Activated CD8-positive, alpha-beta memory T cell treated with anti-CD3 and anti-CD28 coated beads, Interleukin-2, amount 50 U/mL, for 4 hours (primary cell): ENCODE results near the gene OR2H1.
"Not testable (repeated sequence)": the region's sequence is repeated elsewhere in the genome, so short reads cannot be mapped to it uniquely, and the experiment has no call there.

Experiments
- DNase-seq: peaks from one replicate; pipeline ENCODE4 v3.0.0-alpha.2; 2020

OR2H1 gene

GRCh38 chr6:29456971-29457370, at the start of gene OR2H1, which contains the start of gene OR11A1:
Gene OR2H1, plus strand, starts transcription at chr6:29457155. Its CDS starts 4,615 bp downstream, at chr6:29461770.
Gene OR11A1, minus strand, starts transcription at chr6:29457071. Its CDS starts 29,430 bp downstream, at chr6:29427641.
- no peak for DNase-seq

DNA sequence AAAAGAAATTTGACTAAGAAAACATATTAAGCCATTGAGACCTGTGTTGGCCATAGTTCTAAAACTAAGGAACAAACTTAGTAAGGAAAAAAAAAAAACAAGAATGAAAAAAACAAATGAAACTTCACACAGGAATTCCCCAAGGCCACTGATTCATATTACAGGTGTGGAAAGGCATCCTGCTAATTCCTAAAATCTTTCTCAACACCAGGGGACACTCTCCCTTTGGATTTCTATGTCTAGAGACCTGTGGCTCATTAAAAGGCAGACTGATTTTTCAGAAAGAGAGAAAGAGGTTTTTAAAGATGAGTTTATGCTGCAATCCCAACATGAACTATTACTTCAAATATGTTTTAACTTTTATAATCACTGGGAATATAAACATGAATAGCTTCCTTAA, 42.4 kb upstream of the OR2H1 start, which contains the start of gene OR12D1:
OR12D1 (plus strand) TSS at position 341 of the 400 bp plus-strand sequence.
- no peak for DNase-seq

GRCh38 chr6:29419516-29419915, 37.4 kb upstream of the OR2H1 start:
- no peak for DNase-seq

- no peak for DNase-seq
These were observed 32.8 kb upstream of the OR2H1 start for GRCh38 chr6:29424168-29424567.

DNA sequence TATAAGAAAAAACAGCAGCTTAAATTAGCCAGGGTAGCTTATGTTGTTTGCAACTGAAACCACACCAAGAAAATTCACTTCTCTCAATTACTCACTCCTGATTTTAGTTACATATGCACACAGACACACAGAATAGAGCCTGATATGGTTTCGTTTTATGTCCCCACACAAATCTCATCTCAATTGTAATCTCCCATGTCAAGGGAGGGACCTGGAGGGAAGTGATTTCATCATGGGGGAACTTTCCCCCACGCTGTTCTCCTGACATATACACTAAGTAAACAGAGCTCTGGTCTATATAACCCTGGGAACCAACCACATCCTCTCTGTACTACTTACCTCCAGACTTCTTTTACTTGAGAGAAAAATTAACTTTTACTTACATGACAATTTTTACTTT, 32.4 kb upstream of the OR2H1 start:
- DNase-seq = no peak

DNA sequence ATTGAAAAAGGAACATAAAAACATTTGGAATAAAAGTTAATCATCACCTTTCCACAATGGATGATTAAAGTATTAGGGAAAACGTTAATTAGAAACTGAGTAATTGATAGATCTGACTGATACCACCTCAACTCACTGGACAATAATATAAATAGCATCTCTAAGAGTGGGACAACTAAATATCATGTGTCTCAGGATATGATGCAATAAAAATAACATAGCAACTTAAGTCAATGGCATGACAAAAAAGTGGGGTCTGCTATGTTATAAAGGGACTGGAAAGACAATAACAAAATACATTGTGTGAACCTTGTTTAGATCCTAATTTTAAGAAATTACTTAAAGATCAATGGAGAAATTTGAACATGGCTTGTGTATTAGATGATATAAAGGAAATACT, 31.9 kb upstream of the OR2H1 start:
- DNase-seq = no peak

DNA sequence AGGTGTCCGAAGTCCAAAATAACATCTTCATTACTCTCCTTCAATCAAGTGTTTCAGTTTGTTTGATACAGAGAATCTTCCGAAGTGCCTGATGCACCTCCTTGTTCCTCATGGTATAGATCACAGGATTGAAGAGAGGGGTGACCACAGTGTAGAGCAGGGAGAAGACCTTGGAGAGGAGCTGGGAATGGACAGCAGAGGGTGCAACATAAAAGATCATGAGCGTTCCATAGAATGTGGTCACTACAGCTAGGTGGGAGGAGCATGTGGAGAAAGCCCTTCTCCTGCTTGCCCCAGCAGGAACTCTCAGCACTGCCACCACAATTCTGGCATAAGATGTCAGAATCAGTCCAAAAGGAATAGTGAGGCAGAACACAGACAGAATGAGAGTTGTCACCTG, 30.3 kb upstream of the OR2H1 start:
- DNase-seq = no peak

GRCh38 chr6:29436730-29437129, 20.2 kb upstream of the OR2H1 start:
- DNase-seq = not testable (repeated sequence)

DNA sequence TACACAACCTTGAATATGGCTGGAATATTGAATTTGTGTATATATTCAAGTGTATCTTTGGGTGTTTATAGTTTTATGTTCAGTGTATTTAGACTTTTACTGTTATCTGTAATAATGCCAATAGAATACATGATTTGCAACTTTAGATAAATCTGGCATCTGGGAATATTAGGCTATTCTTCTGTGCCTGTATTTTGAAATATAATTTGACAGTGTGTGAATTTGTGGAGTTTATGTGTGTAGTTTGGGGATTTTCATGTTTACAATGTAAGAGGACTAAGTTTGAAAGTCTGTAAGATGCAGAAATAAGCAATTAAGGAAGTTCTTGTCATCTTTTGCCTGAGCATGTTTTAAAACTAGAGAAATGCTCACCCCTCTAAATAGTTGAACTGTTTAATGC, 17.9 kb upstream of the OR2H1 start, which contains the start of gene OR10C1:
OR10C1 (plus strand) TSS at position 301 of the 400 bp plus-strand sequence. CDS start 710 bp downstream, outside the sequence.
- no peak for DNase-seq

- no peak for DNase-seq
These were observed 14.2 kb upstream of the OR2H1 start for GRCh38 chr6:29442719-29443118.

DNA sequence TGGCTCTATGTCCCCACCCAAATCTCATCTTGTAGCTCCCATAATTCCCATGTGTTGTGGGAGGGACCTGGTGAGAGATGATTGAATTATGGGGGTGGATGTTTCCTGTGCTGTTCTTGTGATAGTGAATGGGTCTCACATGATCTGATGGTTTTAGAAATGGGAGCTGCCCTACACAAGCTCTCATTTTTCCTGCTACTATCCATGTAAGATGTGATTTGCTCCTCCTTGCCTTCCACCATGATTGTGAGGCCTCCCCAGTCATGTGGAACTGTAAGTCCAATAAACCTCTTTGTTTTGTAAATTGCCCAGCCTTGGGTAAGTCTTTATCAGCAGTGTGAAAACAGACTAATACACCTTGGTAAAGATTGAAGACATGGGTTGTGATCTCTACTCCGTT, 12.9 kb upstream of the OR2H1 start:
- DNase-seq = not testable (repeated sequence)

- DNase-seq = no peak
These were observed 9.3 kb upstream of the OR2H1 start for GRCh38 chr6:29447670-29448069.

DNA sequence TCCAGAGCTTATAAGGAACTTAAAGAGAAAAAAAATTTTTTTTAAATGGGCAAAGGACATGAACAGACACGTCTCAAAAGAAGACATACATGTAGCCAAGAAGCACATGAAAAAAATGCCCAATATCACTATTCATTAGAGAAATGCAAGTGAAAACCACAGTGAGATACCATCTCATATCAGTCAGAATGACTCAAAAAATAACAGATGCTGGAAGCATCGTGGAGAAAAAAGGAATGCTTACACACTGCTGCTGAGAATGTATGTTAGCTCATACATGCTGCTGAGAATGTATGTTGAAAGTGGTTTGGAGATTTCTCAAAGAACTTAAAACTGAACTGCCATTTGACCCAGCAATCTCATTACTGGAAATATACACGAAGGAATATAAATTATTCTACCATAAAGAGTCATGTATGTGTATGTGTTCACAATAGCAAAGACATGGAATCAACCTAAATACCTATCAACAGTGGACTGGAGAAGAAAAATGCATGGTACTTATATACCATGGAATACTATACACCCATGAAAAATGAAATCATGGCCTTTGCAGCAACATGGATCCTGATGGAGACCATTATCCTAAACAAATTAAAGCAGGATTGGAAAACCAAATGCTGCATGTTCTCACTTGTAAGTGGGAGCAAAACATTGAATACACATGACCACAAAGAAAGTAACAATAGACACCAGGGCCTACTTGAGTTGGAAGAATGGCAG, 5.3 kb upstream of the OR2H1 start:
- no peak for DNase-seq

DNA sequence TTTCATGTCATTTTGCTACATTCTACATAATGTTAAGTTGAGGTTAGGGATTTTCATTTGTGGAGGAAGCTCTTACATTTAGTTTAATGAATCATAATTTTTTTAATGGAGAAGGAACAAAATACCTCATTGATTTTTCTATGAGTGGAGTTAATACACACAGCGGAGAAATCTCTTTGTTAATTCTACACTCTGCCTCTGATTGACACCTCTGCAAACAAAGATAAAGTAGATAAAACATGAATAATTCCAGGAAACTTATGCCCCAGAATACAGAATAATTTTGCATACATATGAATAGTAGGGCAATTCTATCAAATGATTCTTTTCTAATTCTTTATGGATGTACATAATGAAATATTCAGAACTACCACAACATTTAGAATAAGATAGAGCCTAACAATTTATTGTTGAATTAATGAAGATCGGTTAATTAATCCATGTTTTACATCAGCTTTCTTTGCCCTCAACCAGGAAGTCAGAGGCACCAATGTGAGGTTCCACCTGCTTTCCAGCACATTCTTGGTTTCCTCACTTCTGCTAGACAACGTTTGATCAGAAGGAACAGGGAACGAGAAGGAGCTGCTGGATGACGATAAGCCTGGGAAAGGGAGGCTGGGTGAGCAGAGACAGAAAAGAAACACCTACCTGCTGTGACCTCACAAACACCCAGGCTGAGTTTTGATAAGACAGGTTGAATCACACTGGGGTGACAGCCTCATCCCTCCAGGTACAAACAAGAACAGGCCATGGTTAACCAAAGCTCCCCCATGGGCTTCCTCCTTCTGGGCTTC, 4.3 kb downstream of the OR2H1 start:
- DNase-seq = no peak

- no peak for DNase-seq
These were observed 5.1 kb downstream of the OR2H1 start for GRCh38 chr6:29462022-29462421.

- no peak for DNase-seq
These were observed 8.3 kb downstream of the OR2H1 start for GRCh38 chr6:29465279-29465678.

- no peak for DNase-seq
These were observed 8.8 kb downstream of the OR2H1 start for GRCh38 chr6:29465801-29466200.

GRCh38 chr6:29466241-29466640, 9.3 kb downstream of the OR2H1 start:
- DNase-seq = no peak

- DNase-seq = no peak
These were observed 18.0 kb downstream of the OR2H1 start for GRCh38 chr6:29474996-29475395.

GRCh38 chr6:29477923-29478450, 21.0 kb downstream of the OR2H1 start:
- no peak for DNase-seq

DNA sequence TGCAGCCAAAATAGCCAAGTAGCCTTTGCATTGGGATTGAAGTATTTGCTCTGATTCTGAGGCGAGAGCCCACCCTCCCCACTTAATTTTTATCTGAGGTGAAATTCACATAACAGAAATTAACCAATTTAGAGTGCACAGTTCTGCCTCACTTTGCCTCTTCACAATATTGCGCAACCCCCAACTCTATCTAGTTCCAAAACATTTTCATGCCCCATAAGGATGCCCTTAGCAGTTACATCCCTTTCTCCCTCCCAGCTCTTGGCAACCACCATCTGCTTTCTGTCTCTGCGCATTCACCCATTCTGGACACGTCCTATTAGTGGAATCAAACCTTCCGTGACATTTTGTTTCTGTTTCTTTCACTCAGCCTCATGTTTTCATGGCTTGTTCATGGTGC, 21.8 kb downstream of the OR2H1 start:
- no peak for DNase-seq

DNA sequence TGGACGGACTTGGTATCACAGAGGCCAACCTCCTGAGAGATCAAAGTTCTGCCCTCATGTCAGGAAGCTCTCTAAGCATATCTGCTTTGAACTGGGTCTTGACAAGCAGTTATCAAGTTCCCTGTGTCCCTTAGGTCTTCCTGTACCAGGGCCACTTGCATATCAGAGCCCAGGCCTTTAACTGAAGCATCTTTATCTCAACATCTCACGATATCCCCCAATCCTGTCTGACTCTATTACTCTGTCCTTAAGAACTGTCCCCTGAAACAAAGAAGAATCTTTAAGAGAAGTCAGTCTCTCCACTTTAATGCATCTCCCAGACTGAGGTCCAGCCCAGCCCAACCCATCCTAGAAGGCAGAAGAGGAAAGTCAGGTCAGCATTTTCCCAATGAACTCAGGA, 22.6 kb downstream of the OR2H1 start:
- DNase-seq = no peak

GRCh38 chr6:29483186-29483585, 26.2 kb downstream of the OR2H1 start:
- no peak for DNase-seq

GRCh38 chr6:29483735-29484134, 26.8 kb downstream of the OR2H1 start:
- no peak for DNase-seq
